ENCODE data around the gene PHOSPHO2.
"Not testable (repeated sequence)": the region's sequence is repeated elsewhere in the genome, so short reads cannot be mapped to it uniquely, and the experiment has no call there.

Gene PHOSPHO2

GRCh38 chr2:169683425-169684134, 10.7 kb upstream of the PHOSPHO2 start:
- no peak for DNase-seq (ENCODE audit: extremely low read depth in 1 of 2, low read depth in 1 of 2)

DNA sequence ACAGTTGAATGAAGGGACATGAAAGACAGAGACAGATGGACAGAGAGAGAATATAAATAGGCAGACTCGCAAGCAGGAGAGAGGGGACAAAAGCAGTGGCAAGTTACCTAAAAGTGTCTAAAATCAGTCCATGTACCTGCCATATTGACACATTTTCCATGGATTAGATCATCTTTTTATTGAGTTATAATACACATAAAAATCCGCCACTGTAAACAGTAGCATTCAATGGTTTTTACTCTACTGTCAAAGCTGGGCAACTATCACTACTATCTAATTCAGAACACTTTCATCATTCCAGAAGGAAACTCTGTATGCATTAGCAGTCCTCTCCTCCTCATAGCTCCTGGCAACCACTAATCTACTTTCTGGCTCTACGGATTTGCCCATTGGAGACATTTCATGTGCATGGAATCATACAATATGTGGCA, 10.1 kb upstream of the PHOSPHO2 start:
- DNase-seq (ENCODE audit: extremely low read depth in 1 of 2, low read depth in 1 of 2): no peak

DNA sequence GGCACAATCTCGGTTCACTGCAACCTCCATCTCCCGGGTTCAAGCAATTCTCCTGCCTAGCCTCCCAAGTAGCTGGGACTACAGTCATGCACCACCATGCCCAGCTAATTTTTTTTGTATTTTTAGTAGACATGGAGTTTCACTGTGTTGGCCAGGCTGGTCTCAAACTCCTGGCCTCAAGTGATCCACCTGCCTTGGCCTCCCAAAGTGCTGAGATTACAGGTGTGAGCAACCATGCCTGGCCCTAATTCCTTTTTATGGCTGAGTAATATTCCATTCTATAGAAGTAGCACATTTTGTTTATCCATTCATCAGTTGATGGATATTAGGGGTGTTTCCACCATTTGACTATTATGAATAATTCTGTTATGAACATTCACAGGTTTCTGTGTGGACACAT, 9.6 kb upstream of the PHOSPHO2 start:
- not testable (repeated sequence) for DNase-seq (ENCODE audit: extremely low read depth in 1 of 2, low read depth in 1 of 2)

DNA sequence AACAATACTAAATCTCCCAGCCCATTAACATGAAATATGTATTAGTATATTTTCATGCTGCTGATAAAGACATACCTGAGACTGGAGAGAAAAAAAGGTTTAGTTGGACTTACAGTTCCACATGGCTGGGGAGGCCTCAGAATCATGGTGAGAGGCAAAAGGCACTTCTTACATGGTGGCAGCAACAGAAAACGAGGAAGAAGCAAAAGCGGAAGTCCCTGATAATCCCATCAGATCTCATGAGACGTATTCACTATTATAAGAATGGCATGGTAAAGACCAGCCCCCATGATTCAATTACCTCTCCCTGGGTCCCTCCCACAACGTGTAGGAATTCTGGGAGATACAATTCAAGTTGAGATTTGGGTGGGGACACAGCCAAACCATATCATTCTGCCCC, 7.4 kb upstream of the PHOSPHO2 start:
- DNase-seq (ENCODE audit: extremely low read depth in 1 of 2, low read depth in 1 of 2): not testable (repeated sequence)

- DNase-seq (ENCODE audit: extremely low read depth in 1 of 2, low read depth in 1 of 2): not testable (repeated sequence)
Observed at GRCh38 chr2:169687943-169688342, 6.3 kb upstream of the PHOSPHO2 start.

DNA sequence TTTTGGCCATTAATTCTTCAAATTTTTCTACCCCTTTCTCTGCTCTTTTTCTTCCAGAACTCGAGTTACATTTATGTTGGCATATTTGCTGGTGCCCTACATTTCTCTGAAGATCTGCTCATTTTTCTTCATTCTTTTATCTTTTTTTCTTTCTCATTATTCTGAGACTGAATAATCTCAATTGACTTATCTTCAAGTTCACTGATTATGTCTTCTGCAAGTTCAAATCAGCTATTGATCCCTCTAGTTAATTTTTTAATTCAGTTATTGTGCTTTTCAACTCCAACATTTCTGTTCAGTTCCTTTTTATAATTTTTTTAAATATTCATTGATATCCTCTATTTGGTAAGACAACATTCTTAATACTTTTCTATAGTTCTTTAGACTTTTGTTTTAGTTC, 3.3 kb upstream of the PHOSPHO2 start:
- no peak for DNase-seq (ENCODE audit: extremely low read depth in 1 of 2, low read depth in 1 of 2)

GRCh38 chr2:169692718-169693117, 1.6 kb upstream of the PHOSPHO2 start:
- no peak for DNase-seq (ENCODE audit: extremely low read depth in 1 of 2, low read depth in 1 of 2)

- no peak for DNase-seq (ENCODE audit: extremely low read depth in 1 of 2, low read depth in 1 of 2)
Observed at GRCh38 chr2:169693360-169693759, 909 bp upstream of the PHOSPHO2 start.

- no peak for DNase-seq (ENCODE audit: extremely low read depth in 1 of 2, low read depth in 1 of 2)
Observed at GRCh38 chr2:169694894-169695260, 608 bp downstream of the PHOSPHO2 start.

DNA sequence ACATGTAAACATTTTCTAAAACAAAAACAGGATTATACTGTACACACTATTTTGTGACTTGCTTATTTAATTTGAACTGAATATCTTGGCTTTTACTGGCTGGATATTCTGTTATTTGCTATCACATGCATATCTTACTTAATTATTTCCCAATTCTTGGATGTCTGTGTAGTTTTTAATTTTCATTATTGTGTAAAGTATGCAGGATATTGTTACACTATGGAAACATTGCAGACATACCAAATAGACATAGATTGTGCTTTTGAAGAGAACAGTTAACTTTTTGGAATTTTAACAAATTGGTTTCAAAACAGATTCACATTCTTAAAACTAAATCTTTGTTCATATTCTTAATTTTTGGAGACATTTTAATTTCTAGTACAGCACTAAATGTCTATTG, 2.1 kb downstream of the PHOSPHO2 start:
- DNase-seq (ENCODE audit: extremely low read depth in 1 of 2, low read depth in 1 of 2): no peak

GRCh38 chr2:169699173-169699572, 4.9 kb downstream of the PHOSPHO2 start:
- not testable (repeated sequence) for DNase-seq (ENCODE audit: extremely low read depth in 1 of 2, low read depth in 1 of 2)

- no peak for DNase-seq (ENCODE audit: extremely low read depth in 1 of 2, low read depth in 1 of 2)
Observed at GRCh38 chr2:169702996-169703395, 8.7 kb downstream of the PHOSPHO2 start.

DNA sequence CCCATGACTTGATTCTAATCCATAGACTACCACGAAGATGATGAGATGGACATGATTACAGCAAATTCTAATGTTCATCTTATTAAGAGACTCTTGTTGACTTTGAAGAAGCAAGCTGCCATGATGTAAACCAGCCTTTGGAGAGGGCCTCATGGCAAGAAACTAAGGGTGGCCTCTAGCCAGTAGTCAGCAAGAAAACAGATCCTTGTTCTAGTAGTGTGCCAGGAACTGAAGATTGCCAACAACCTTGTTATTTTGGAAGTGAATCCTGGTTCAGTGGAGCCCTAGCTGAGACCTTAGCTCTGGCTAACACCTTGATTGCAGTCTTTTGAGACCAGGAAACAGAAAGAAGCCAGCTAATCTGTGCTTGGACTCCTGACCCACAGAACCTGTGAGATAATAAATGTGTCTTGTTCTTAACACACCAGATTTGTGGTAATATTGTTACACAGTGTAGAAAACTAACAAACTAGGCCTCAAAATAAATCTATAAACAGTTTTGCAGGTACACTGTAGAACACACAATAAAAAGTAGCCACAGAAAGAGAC, 10.0 kb downstream of the PHOSPHO2 start:
- no peak for DNase-seq (ENCODE audit: extremely low read depth in 1 of 2, low read depth in 1 of 2)

DNA sequence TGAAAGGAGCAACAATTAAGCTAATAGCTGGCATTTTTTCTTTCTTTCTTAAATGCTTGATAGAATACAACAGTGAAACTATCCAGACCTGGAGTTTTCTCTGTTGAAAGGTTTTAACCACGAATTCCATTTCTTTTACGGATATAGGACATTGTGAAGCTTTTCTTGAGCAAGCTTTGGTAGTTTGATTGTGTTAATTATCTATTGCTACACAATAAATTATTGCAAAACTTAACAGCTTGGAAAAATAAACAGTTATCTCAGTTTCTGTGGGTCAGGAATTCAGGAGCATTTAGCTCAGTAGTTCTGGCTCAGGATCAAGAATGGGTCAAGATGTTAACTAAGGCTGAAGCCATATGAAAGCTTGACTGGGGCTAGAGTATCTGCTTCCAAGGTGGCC, 11.7 kb downstream of the PHOSPHO2 start:
- DNase-seq (ENCODE audit: extremely low read depth in 1 of 2, low read depth in 1 of 2): no peak

DNA sequence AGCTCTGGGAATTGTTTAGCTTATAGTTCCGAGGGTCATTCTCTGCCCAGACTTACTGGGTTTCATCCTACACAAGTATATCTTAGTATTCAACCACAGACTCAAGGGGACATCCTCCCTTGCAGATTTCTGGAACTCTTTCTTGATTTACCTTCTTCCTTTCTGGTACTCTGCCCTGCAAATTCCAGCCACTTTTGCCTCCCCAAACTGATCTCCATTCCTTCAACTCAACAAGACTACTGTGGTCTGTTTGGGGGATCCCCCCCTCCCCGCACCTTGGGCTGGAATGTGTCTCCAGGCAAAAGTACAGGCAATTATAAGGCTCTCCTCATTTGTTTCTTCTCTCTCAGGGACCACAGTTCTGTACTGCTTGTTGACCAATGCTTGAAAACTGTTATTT, 13.4 kb downstream of the PHOSPHO2 start:
- no peak for DNase-seq (ENCODE audit: extremely low read depth in 1 of 2, low read depth in 1 of 2)

- DNase-seq (ENCODE audit: extremely low read depth in 1 of 2, low read depth in 1 of 2): no peak
Observed at GRCh38 chr2:169709331-169709730, 15.1 kb downstream of the PHOSPHO2 start.

- DNase-seq (ENCODE audit: extremely low read depth in 1 of 2, low read depth in 1 of 2): no peak
Observed at GRCh38 chr2:169709981-169710380, 15.7 kb downstream of the PHOSPHO2 start.

- DNase-seq (ENCODE audit: extremely low read depth in 1 of 2, low read depth in 1 of 2): no peak
Observed at GRCh38 chr2:169711751-169712509, 17.7 kb downstream of the PHOSPHO2 start.

DNA sequence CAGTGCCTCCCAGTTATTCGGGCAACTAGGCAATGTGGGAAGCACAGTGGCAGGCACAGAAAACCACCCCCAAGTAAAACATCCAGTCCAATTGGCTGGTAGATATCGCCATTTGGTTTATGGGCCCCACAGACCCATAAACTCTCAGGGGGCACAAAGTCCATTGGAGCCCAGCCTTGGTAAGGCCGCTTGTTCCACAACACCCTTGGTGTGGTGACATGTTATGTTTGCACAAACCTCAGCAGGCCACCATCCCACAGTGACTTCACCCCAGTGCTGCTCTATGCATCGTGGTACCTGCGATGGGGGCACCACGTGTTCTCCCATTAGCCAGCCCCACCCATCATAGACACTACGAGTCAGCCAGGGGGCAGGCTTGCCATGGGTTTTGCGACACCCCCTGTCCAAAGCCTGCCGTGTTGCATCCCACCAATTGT, 18.5 kb downstream of the PHOSPHO2 start:
- no peak for DNase-seq (ENCODE audit: extremely low read depth in 1 of 2, low read depth in 1 of 2)

- no peak for DNase-seq (ENCODE audit: extremely low read depth in 1 of 2, low read depth in 1 of 2)
Observed at GRCh38 chr2:169713331-169713730, 19.1 kb downstream of the PHOSPHO2 start.

DNA sequence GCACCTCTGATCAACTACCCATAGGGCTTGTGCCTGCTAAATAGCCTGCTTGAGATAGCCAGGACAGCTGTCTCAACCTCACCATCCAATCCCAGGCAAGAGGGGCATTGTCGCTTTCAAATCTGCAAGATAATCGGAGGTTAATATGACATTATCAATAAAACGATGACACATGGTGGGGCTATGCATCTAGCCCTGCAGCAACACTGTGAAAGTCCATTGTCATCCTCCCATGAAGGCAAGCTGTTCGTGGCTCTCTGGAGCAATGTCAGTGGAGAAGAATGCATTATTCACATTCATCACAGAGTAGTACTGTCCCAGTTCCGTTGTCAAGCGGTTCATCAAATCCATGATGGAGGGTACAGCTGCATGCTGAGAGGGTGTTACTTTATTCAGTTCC, 20.4 kb downstream of the PHOSPHO2 start:
- DNase-seq (ENCODE audit: extremely low read depth in 1 of 2, low read depth in 1 of 2): no peak
